IMR-90 (cell line): ENCODE data around the gene CBFA2T3. TPM values are rescaled to one million over a fixed set of nuclear protein-coding genes. Genes with fewer than 3 reads are reported as not detected.

ENCODE experiments used
- ATAC-seq: fragments of 200-7000 bp; cut with Tn5 transposase; 2 replicates; pipeline ENCODE4 v1.9.1; 2020; ENCODE audit warnings: low read depth, mild to moderate bottlenecking, moderate library complexity
- BruUV-seq: library from RNA; stranded (reverse); fragments of 400-500 nt; replicated peaks from 2 replicates; lab custom pipeline; 2021; lab: Mats Ljungman, UMichigan
- CTCF ChIA-PET: fragments of 300-600 bp; formaldehyde crosslinking; extraction: SDS; loops from one replicate; lab custom pipeline; 2021; ENCODE audit warnings: antibody characterized with exemption; lab: Yijun Ruan, JAX
- POLR2A ChIA-PET: fragments of 300-600 bp; sonication (Branson Sonifier 250); formaldehyde crosslinking; loops from one replicate; lab custom pipeline; 2022; ENCODE audit warnings: antibody characterized with exemption; ENCODE audit not compliant: unreplicated experiment; lab: Charles Lee
- DNase-seq: peaks from one replicate; pipeline ENCODE4 v3.0.0; 2013
- H2AFZ ChIP-seq: replicated peaks from 2 replicates; pipeline ENCODE3; 2013; ENCODE audit warnings: low read length, mild to moderate bottlenecking; ENCODE audit not compliant: poor library complexity
- H2AK5ac ChIP-seq: 2 replicates; pipeline ENCODE4 v1.6.1; 2013; ENCODE audit warnings: low read depth, low read length, inconsistent platforms
- H2AK9ac ChIP-seq: replicated peaks from 2 replicates; pipeline ENCODE3; 2013; ENCODE audit warnings: mild to moderate bottlenecking, low read depth, low read length, moderate library complexity; ENCODE audit not compliant: poor library complexity
- H2BK120ac ChIP-seq: 2 replicates; pipeline ENCODE4 v1.6.1; 2013; ENCODE audit warnings: low read depth, low read length, inconsistent platforms
- H2BK15ac ChIP-seq: 3 replicates; pipeline ENCODE4 v1.6.1; 2013; ENCODE audit warnings: low read depth, low read length, inconsistent platforms
- H2BK20ac ChIP-seq: 2 replicates; pipeline ENCODE4 v1.6.1; 2013; ENCODE audit warnings: low read depth, mild to moderate bottlenecking, inconsistent platforms, low read length, moderate library complexity
- H2BK5ac ChIP-seq: 2 replicates; pipeline ENCODE4 v1.6.1; 2013; ENCODE audit warnings: mild to moderate bottlenecking, low read depth, low read length, inconsistent platforms; ENCODE audit not compliant: poor library complexity, severe bottlenecking
- H3K14ac ChIP-seq: replicated peaks from 2 replicates; pipeline ENCODE4 v1.6.1; 2013; ENCODE audit warnings: low read depth, low read length, inconsistent platforms
- H3K18ac ChIP-seq: 2 replicates; pipeline ENCODE4 v1.6.1; 2013; ENCODE audit warnings: low read depth, low read length, control low read depth
- H3K23ac ChIP-seq: 2 replicates; pipeline ENCODE4 v1.6.1; 2013; ENCODE audit warnings: low read depth, low read length, inconsistent platforms
- H3K27ac ChIP-seq: 2 replicates; pipeline ENCODE4 v1.5.1; 2013; ENCODE audit warnings: mild to moderate bottlenecking, control low read depth, low read length; ENCODE audit not compliant: insufficient read depth
- H3K27me3 ChIP-seq: 2 replicates; pipeline ENCODE4 v1.6.1; 2013; ENCODE audit warnings: low read length; ENCODE audit not compliant: control insufficient read depth, insufficient read depth
- H3K36me3 ChIP-seq: 2 replicates; pipeline ENCODE4 v1.6.1; 2013; ENCODE audit warnings: low read length, mixed read lengths; ENCODE audit not compliant: control insufficient read depth, insufficient read depth
- H3K4ac ChIP-seq: 2 replicates; pipeline ENCODE4 v1.6.1; 2013; ENCODE audit warnings: low read depth, low read length, inconsistent platforms
- H3K4me1 ChIP-seq: 2 replicates; pipeline ENCODE4 v1.6.1; 2013; ENCODE audit warnings: low read length, mixed read lengths; ENCODE audit not compliant: control insufficient read depth, insufficient read depth
- H3K4me2 ChIP-seq: 2 replicates; pipeline ENCODE4 v1.6.1; 2013; ENCODE audit warnings: low read depth, mild to moderate bottlenecking, control low read depth, low read length, moderate library complexity
- H3K4me3 ChIP-seq: 2 replicates; pipeline ENCODE4 v1.5.1; 2013; ENCODE audit warnings: low read depth, mild to moderate bottlenecking, control low read depth, low read length, moderate library complexity; ENCODE audit not compliant: insufficient read depth
- H3K56ac ChIP-seq: 2 replicates; pipeline ENCODE4 v1.6.1; 2013; ENCODE audit warnings: low read length, inconsistent platforms; ENCODE audit not compliant: insufficient read depth; ENCODE audit errors: extremely low read depth
- H3K79me1 ChIP-seq, 2 experiments: 2 replicates each; pipeline ENCODE4 v1.6.1; 2013; ENCODE audit warnings: low read length in 2 of 2, inconsistent platforms in 1 of 2, low read depth in 1 of 2
- H3K9ac ChIP-seq: 2 replicates; pipeline ENCODE4 v1.6.1; 2013; ENCODE audit warnings: low read depth, low read length, control low read depth
- H3K9me1 ChIP-seq: 2 replicates; pipeline ENCODE4 v1.6.1; 2013; ENCODE audit warnings: low read length, inconsistent platforms; ENCODE audit not compliant: insufficient read depth
- H3K9me3 ChIP-seq: 2 replicates; pipeline ENCODE4 v1.6.1; 2013; ENCODE audit warnings: low read length; ENCODE audit not compliant: control insufficient read depth, insufficient read depth
- H4K20me1 ChIP-seq: 2 replicates; pipeline ENCODE4 v1.6.1; 2013; ENCODE audit warnings: low read length, inconsistent platforms; ENCODE audit not compliant: insufficient read depth
- H4K5ac ChIP-seq: 2 replicates; pipeline ENCODE4 v1.6.1; 2013; ENCODE audit warnings: mild to moderate bottlenecking, low read depth, low read length, control low read depth
- H4K8ac ChIP-seq, 2 experiments: 2 replicates each; pipeline ENCODE4 v1.6.1; 2013; ENCODE audit warnings: low read depth in 2 of 2, low read length in 2 of 2, control low read depth in 1 of 2, inconsistent platforms in 1 of 2
- H4K91ac ChIP-seq: 2 replicates; pipeline ENCODE4 v1.6.1; 2013; ENCODE audit warnings: low read depth, low read length, inconsistent platforms; ENCODE audit not compliant: insufficient read depth
- BHLHE40 ChIP-seq: fragments of 150-350 bp; IDR thresholded peaks from 2 replicates; pipeline ENCODE4 v1.6.1; 2016; ENCODE audit warnings: mild to moderate bottlenecking, low read depth, low read length
- CEBPB ChIP-seq: IDR thresholded peaks from 2 replicates; pipeline ENCODE4 v1.6.1; 2012; ENCODE audit warnings: low read depth, low read length, improper control_type of control experiment
- CHD1 ChIP-seq: IDR thresholded peaks from 2 replicates; pipeline ENCODE4 v1.6.1; 2012; ENCODE audit warnings: low read depth, low read length, improper control_type of control experiment
- FOS ChIP-seq: fragments of 150-350 bp; IDR thresholded peaks from 2 replicates; pipeline ENCODE4 v1.6.1; 2016; ENCODE audit warnings: low read depth, low read length
- MAFK ChIP-seq: IDR thresholded peaks from 2 replicates; pipeline ENCODE4 v1.6.1; 2012; ENCODE audit warnings: low read depth, low read length, improper control_type of control experiment
- MAZ ChIP-seq: IDR thresholded peaks from 2 replicates; pipeline ENCODE4 v1.6.1; 2012; ENCODE audit warnings: low read depth, mild to moderate bottlenecking, low read length, improper control_type of control experiment, moderate library complexity, borderline replicate concordance
- MXI1 ChIP-seq: IDR thresholded peaks from 2 replicates; pipeline ENCODE4 v1.6.1; 2012; ENCODE audit warnings: low read depth, mild to moderate bottlenecking, low read length, moderate library complexity, borderline replicate concordance
- NFE2L2 ChIP-seq: fragments of 150-350 bp; IDR thresholded peaks from 2 replicates; pipeline ENCODE4 v1.6.1; 2016; ENCODE audit warnings: low read depth, mild to moderate bottlenecking, low read length
- POLR2A ChIP-seq: IDR thresholded peaks from 2 replicates; pipeline ENCODE4 v1.6.1; 2012; ENCODE audit warnings: mild to moderate bottlenecking, low read depth, low read length
- RAD21 ChIP-seq: IDR thresholded peaks from 2 replicates; pipeline ENCODE4 v1.6.1; 2012; ENCODE audit warnings: low read length, improper control_type of control experiment
- RCOR1 ChIP-seq: IDR thresholded peaks from 2 replicates; pipeline ENCODE4 v1.6.1; 2012; ENCODE audit warnings: mild to moderate bottlenecking, low read length, improper control_type of control experiment; ENCODE audit not compliant: insufficient replicate concordance
- RFX5 ChIP-seq: IDR thresholded peaks from 2 replicates; pipeline ENCODE4 v1.8.0; 2012; ENCODE audit warnings: low read depth, mild to moderate bottlenecking, low read length, moderate library complexity
- SMC3 ChIP-seq: fragments of 150-350 bp; IDR thresholded peaks from 2 replicates; pipeline ENCODE4 v1.6.1; 2016; ENCODE audit warnings: low read depth, mild to moderate bottlenecking, antibody characterized with exemption, low read length, moderate library complexity
- WGBS, 2 experiments: methylation state at CpG; one replicate each; pipeline versions ENCODE4 v1.1.5 to v1.1.7; 2013; ENCODE audit warnings: missing lambda C conversion rate in 2 of 2; ENCODE audit not compliant: insufficient read length in 1 of 2; ENCODE audit errors: extremely low coverage in 2 of 2; 5-methylcytosine and 5-hydroxymethylcytosine counted together
- dilution Hi-C: fragments of 300-500 bp; cut with HindIII; formaldehyde crosslinking; loops from one replicate; pipeline ENCODE4 v1.14.3; 2018; ENCODE audit warnings: low sequenced_read_pairs; ENCODE audit not compliant: unreplicated experiment
- in situ Hi-C: fragments of 300-500 bp; cut with MboI; formaldehyde crosslinking; loops from 3 replicates; pipeline ENCODE4 v1.14.3; 2019; ENCODE audit warnings: low sequenced_read_pairs, inconsistent platforms, mixed read lengths
- intact Hi-C: fragments of 100-400 bp; cut with micrococcal nuclease; formaldehyde crosslinking; loops from 2 replicates; pipeline ENCODE4 v1.10.0; 2022
- polyA plus RNA-seq, 3 experiments: library from polyadenylated mRNA; depleted of rRNA; stranded (reverse); fragments of >200 nt; gene quantifications; 2 replicates each; pipeline ENCODE4 v1.2.3, GENCODE V29; 2012; ENCODE audit warnings: low replicate concordance in 1 of 3
- total RNA-seq: library from RNA; depleted of rRNA; stranded (reverse); fragments of >200 nt; gene quantifications from 2 replicates; pipeline ENCODE4 v1.2.3, GENCODE V29; 2012
- TF ChIP-seq, protein P1 (sequence below): fragments of 150-350 bp; IDR thresholded peaks from 2 replicates; pipeline ENCODE4 v1.6.1; 2016; ENCODE audit warnings: low read depth, mild to moderate bottlenecking, low read length, moderate library complexity, borderline replicate concordance
- TF ChIP-seq, protein P2 (sequence below): conservative IDR thresholded peaks from 2 replicates; pipeline ENCODE4 v1.5.1; 2012; ENCODE audit warnings: mild to moderate bottlenecking, low read depth, low read length, improper control_type of control experiment
- TF ChIP-seq, protein P3 (sequence below): fragments of 150-350 bp; IDR thresholded peaks from 2 replicates; pipeline ENCODE4 v1.6.1; 2017; ENCODE audit warnings: mild to moderate bottlenecking, antibody characterized with exemption, low read length, low read depth

The CBFA2T3 gene
- total and polyA plus RNA-seq, 2 of the 4 experiments (the other 2 are of a cell fraction): not detected

DNA sequence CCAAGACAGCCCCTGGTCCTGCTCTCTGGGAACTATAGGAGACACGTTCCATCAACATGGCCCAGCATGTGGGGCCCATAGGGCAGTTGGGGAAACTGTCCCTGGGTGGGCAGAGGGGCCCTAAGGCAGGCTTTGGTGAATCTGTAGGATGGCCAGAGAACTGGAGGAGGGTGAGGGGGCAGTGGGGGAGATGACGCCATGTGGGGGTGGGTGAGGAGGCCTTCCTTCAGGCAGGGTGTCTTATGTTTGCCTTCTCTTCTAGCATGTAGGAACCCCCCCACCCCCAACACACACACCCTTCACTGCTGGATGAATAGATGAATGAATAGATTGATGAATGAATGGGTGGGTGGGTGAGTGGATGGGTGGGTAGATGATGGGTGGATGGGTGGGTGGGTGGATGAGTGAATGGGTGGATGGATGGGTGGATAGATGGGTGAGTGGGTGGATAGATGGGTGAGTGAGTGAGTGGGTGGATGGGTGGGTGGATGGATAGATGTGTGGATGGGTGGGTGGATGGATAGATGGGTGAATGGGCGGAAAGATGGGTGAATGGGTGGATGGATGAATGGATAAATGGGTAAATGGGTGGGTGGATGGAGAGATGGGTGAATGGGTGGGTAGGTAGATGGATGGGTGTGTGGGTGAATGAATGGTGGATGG lies 2.5 kb upstream of the CBFA2T3 start:
- H4K8ac ChIP-seq: no peak overlapping the region
- WGBS, 2 experiments: 50% methylated on average over 1 of the region's 3 CpGs; no CpG with 5 or more reads in 1 of the 2 experiments
- H3K4me1 ChIP-seq: no peaks in the 10 kb centered on the region
- no peak overlapping the region for H2AFZ ChIP-seq
- no peak overlapping the region for H2BK120ac ChIP-seq
- H4K20me1 ChIP-seq: no peaks in the 10 kb centered on the region
- H3K79me1 ChIP-seq: no peaks in the 10 kb centered on the region
- H3K27ac ChIP-seq: no peak overlapping the region
- H2AK5ac ChIP-seq: no peak overlapping the region
- H2BK5ac ChIP-seq: no peak overlapping the region
- no peak overlapping the region for H3K4ac ChIP-seq
- dilution Hi-C loops: no loop called here
- in situ Hi-C loops: no loop called here
- no peak overlapping the region for H3K18ac ChIP-seq
- no peak overlapping the region for H4K91ac ChIP-seq
- H3K56ac ChIP-seq: no peak overlapping the region
- no peak for TF ChIP-seq CHD1
- no peak for TF ChIP-seq NFE2L2
- no peak for TF ChIP-seq RAD21
- TF ChIP-seq, protein P1, sequence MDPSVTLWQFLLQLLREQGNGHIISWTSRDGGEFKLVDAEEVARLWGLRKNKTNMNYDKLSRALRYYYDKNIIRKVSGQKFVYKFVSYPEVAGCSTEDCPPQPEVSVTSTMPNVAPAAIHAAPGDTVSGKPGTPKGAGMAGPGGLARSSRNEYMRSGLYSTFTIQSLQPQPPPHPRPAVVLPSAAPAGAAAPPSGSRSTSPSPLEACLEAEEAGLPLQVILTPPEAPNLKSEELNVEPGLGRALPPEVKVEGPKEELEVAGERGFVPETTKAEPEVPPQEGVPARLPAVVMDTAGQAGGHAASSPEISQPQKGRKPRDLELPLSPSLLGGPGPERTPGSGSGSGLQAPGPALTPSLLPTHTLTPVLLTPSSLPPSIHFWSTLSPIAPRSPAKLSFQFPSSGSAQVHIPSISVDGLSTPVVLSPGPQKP: no peak
- no peak for TF ChIP-seq SMC3
- no peak for TF ChIP-seq RCOR1
- TF ChIP-seq BHLHE40: no peak
- no peak for TF ChIP-seq MXI1
- no peak for TF ChIP-seq MAFK
- TF ChIP-seq, protein P2, sequence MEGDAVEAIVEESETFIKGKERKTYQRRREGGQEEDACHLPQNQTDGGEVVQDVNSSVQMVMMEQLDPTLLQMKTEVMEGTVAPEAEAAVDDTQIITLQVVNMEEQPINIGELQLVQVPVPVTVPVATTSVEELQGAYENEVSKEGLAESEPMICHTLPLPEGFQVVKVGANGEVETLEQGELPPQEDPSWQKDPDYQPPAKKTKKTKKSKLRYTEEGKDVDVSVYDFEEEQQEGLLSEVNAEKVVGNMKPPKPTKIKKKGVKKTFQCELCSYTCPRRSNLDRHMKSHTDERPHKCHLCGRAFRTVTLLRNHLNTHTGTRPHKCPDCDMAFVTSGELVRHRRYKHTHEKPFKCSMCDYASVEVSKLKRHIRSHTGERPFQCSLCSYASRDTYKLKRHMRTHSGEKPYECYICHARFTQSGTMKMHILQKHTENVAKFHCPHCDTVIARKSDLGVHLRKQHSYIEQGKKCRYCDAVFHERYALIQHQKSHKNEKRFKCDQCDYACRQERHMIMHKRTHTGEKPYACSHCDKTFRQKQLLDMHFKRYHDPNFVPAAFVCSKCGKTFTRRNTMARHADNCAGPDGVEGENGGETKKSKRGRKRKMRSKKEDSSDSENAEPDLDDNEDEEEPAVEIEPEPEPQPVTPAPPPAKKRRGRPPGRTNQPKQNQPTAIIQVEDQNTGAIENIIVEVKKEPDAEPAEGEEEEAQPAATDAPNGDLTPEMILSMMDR: no peak
- TF ChIP-seq CEBPB: no peak
- TF ChIP-seq POLR2A: no peak
- no peak for TF ChIP-seq FOS
- no peak for TF ChIP-seq MAZ
- TF ChIP-seq, protein P3, sequence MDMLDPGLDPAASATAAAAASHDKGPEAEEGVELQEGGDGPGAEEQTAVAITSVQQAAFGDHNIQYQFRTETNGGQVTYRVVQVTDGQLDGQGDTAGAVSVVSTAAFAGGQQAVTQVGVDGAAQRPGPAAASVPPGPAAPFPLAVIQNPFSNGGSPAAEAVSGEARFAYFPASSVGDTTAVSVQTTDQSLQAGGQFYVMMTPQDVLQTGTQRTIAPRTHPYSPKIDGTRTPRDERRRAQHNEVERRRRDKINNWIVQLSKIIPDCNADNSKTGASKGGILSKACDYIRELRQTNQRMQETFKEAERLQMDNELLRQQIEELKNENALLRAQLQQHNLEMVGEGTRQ: no peak
- TF ChIP-seq RFX5: no peak
- no peaks in the 10 kb centered on the region for H3K9me1 ChIP-seq
- no peak overlapping the region for H2BK20ac ChIP-seq
- POLR2A ChIA-PET: no interaction called here
- ATAC-seq (no peak), DNase-seq (no peak)
- no TSS peak for BruUV-seq
- no peak overlapping the region for H2AK9ac ChIP-seq
- peaks cover 32% of the 10 kb centered on the region for H3K27me3 ChIP-seq
- H3K23ac ChIP-seq: no peak overlapping the region
- H3K36me3 ChIP-seq: no peaks in the 10 kb centered on the region
- no peak overlapping the region for H3K9ac ChIP-seq
- H3K4me3 ChIP-seq: no peak overlapping the region
- no peak overlapping the region for H3K14ac ChIP-seq
- no peak overlapping the region for H4K5ac ChIP-seq
- no peak overlapping the region for H2BK15ac ChIP-seq
- CTCF ChIA-PET: no interaction called here
- intact Hi-C loops: no loop called here
- no peaks in the 10 kb centered on the region for H3K9me3 ChIP-seq
- no peak overlapping the region for H3K4me2 ChIP-seq
